ENCODE measurements around the gene ZNF136.

GRCh38 chr19:12194827-12195731 lies 32.2 kb downstream of the ZNF136 start:
- TF ChIP-seq CTCF (IDR thresholded peaks at IDR 0.05; ENCODE audit: low read depth, low read length) = no peak
- TF ChIP-seq EZH2phosphoT487 (IDR thresholded peaks at IDR 0.05; ENCODE audit: low read depth) = no peak

Measured in OCI-LY3 (cell line).